SK-N-SH treated with all-trans-retinoic acid at 6 μM for 48 hours (cell line): Measurements from ENCODE around the gene ENO3.

Source experiments
- ARNTL ChIP-seq: fragments of 450-650 bp; formaldehyde crosslinking; IDR thresholded peaks from 2 replicates; pipeline ENCODE4 v1.5.0; 2020; ENCODE audit warnings: low read depth, mild to moderate bottlenecking, moderate library complexity, borderline replicate concordance
- ESRRG ChIP-seq: fragments of 250-450 bp; sonication (Bioruptor Pico); IDR thresholded peaks from 2 replicates; pipeline ENCODE4 v1.6.1; 2021; ENCODE audit warnings: mild to moderate bottlenecking
- GLIS3 ChIP-seq: fragments of 250-450 bp; sonication (Bioruptor Pico); IDR thresholded peaks from 2 replicates; pipeline ENCODE4 v1.5.0; 2020; ENCODE audit warnings: mild to moderate bottlenecking, moderate library complexity
- ISL1 ChIP-seq: fragments of 250-450 bp; sonication (Bioruptor Pico); IDR thresholded peaks from 2 replicates; pipeline ENCODE4 v2.1.2; 2022; ENCODE audit warnings: mild to moderate bottlenecking, moderate library complexity
- OSR1 ChIP-seq: fragments of 250-450 bp; sonication (Bioruptor Pico); IDR thresholded peaks from 2 replicates; pipeline ENCODE4 v1.8.0; 2022; ENCODE audit warnings: moderate library complexity, mild to moderate bottlenecking, inconsistent platforms
- PPARA ChIP-seq: fragments of 250-450 bp; sonication (Bioruptor Pico); IDR thresholded peaks from 2 replicates; pipeline ENCODE4 v1.5.0; 2020; ENCODE audit warnings: mild to moderate bottlenecking, borderline replicate concordance
- RARB ChIP-seq: fragments of 250-450 bp; sonication (Bioruptor Pico); IDR thresholded peaks from 2 replicates; pipeline ENCODE4 v1.8.0; 2021; ENCODE audit warnings: mild to moderate bottlenecking, moderate library complexity
- TF ChIP-seq, protein P1 (sequence below): fragments of 250-450 bp; sonication (Bioruptor Pico); IDR thresholded peaks from 2 replicates; pipeline ENCODE4 v1.8.0; 2020; ENCODE audit warnings: mild to moderate bottlenecking, moderate library complexity, borderline replicate concordance
- TF ChIP-seq, protein P2 (sequence below): fragments of 250-450 bp; sonication (Bioruptor Pico); IDR thresholded peaks from 2 replicates; pipeline ENCODE4 v1.8.0; 2021; ENCODE audit warnings: low read depth, mild to moderate bottlenecking, moderate library complexity, borderline replicate concordance

DNA sequence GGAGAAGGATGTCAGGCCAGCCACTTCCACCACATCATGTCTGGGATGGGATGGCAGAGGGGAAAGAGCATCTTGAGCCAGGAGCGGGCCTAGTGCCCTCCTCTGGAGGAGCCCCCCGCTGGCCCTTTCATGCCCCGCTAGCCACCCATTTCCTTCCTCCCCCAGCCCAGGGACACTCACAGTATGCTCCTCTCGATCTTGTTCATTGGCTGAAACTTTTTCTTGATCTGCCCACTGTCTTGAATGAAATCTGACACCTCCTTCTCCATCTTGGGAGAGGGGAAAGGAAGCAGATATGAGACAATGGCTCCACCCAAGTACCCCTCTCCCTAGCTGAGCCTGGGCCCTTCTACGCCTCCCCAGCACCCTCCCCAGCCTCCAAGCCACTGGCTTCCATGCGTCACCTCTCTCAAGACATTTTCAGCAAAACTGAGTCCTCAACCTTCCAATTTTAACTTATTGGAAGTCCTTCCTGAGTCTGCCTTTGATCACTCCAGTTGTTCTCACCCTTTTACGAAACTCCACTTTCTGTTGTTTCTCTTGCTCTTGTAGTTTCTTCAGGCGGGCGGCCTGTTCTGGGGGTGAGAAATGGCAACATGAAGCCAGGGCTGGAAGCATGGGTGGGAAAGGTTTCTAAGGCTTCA lies 9.5 kb downstream of the ENO3 start:
- no peak for TF ChIP-seq GLIS3 (CRISPR knock-in tag)
- TF ChIP-seq ARNTL (CRISPR knock-in tag), result no peak
- no peak for TF ChIP-seq PPARA (CRISPR knock-in tag)
- TF ChIP-seq RARB (CRISPR knock-in tag), result no peak
- TF ChIP-seq OSR1 (CRISPR knock-in tag), result no peak
- TF ChIP-seq, protein P1, sequence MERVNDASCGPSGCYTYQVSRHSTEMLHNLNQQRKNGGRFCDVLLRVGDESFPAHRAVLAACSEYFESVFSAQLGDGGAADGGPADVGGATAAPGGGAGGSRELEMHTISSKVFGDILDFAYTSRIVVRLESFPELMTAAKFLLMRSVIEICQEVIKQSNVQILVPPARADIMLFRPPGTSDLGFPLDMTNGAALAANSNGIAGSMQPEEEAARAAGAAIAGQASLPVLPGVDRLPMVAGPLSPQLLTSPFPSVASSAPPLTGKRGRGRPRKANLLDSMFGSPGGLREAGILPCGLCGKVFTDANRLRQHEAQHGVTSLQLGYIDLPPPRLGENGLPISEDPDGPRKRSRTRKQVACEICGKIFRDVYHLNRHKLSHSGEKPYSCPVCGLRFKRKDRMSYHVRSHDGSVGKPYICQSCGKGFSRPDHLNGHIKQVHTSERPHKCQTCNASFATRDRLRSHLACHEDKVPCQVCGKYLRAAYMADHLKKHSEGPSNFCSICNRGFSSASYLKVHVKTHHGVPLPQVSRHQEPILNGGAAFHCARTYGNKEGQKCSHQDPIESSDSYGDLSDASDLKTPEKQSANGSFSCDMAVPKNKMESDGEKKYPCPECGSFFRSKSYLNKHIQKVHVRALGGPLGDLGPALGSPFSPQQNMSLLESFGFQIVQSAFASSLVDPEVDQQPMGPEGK, result no peak
- no peak for TF ChIP-seq ISL1
- TF ChIP-seq, protein P2, sequence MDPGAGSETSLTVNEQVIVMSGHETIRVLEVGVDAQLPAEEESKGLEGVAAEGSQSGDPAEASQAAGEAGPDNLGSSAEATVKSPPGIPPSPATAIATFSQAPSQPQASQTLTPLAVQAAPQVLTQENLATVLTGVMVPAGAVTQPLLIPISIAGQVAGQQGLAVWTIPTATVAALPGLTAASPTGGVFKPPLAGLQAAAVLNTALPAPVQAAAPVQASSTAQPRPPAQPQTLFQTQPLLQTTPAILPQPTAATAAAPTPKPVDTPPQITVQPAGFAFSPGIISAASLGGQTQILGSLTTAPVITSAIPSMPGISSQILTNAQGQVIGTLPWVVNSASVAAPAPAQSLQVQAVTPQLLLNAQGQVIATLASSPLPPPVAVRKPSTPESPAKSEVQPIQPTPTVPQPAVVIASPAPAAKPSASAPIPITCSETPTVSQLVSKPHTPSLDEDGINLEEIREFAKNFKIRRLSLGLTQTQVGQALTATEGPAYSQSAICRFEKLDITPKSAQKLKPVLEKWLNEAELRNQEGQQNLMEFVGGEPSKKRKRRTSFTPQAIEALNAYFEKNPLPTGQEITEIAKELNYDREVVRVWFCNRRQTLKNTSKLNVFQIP (CRISPR knock-in tag), result no peak
- no peak for TF ChIP-seq ESRRG
